Right lung (tissue), 5 donors: ENCODE measurements around the gene GPS1. TPM values are rescaled to one million over a fixed set of nuclear protein-coding genes. Genes with fewer than 3 reads are reported as not detected.
A peak's percentile ranks its signal among the peaks of the same experiment; 100 is the strongest.

Experiments used
- DNase-seq, 2 donors: peaks; one replicate each; pipeline ENCODE4 v3.0.0-alpha.2; 2013
- polyA plus RNA-seq, 5 donors: library from polyadenylated mRNA; unstranded; fragments of 120-200 nt; gene quantifications; one replicate each; pipeline versions ENCODE4 v1.2.1 to v1.2.3, GENCODE V29; 2013; ENCODE audit warnings: inconsistent platforms in 1 of 5, low replicate concordance in 1 of 5; ENCODE audit not compliant: insufficient read length in 5 of 5, insufficient read depth in 1 of 5

The GPS1 gene
- polyA plus RNA-seq, 5 donors: 63.6 to 105 (median 81.9) TPM

GRCh38 chr17:82088838-82089722 lies 37.4 kb downstream of the GPS1 start:
- no peak for DNase-seq

- DNase-seq: no peak
Observed at GRCh38 chr17:82089723-82090548, 38.2 kb downstream of the GPS1 start.

GRCh38 chr17:82090549-82091263 lies 39.0 kb downstream of the GPS1 start:
- no peak for DNase-seq

GRCh38 chr17:82091264-82092066 lies 39.8 kb downstream of the GPS1 start:
- no peak for DNase-seq

- DNase-seq: no peak
Observed at GRCh38 chr17:82092094-82092586, 40.4 kb downstream of the GPS1 start.

GRCh38 chr17:82092628-82092994 lies 40.9 kb downstream of the GPS1 start:
- no peak for DNase-seq

GRCh38 chr17:82092995-82093751 lies 41.5 kb downstream of the GPS1 start:
- DNase-seq: no peak

GRCh38 chr17:82094931-82095776 lies 43.5 kb downstream of the GPS1 start:
- DNase-seq: no peak

- no peak for DNase-seq
Observed at GRCh38 chr17:82095777-82096708, 44.3 kb downstream of the GPS1 start.

GRCh38 chr17:82096709-82097183 lies 45.0 kb downstream of the GPS1 start:
- no peak for DNase-seq

GRCh38 chr17:82097184-82097918 lies 45.7 kb downstream of the GPS1 start:
- peak in 1 of 2 donors; percentile 25 for DNase-seq

- no peak for DNase-seq
Observed at GRCh38 chr17:82097919-82098168, 46.1 kb downstream of the GPS1 start.

GRCh38 chr17:82098169-82098938 lies 46.7 kb downstream of the GPS1 start, which contains the start of gene FASN:
TSS of gene FASN (minus strand) at chr17:82098236. CDS start at chr17:82096445, 1,791 bp downstream.
- peak; percentile 94 to 95 for DNase-seq

- no peak for DNase-seq
Observed at GRCh38 chr17:82098939-82099763, 47.5 kb downstream of the GPS1 start.

- no peak for DNase-seq
Observed at GRCh38 chr17:82100502-82101298, 49.0 kb downstream of the GPS1 start.
